Amygdala (tissue), 56 donors: Measurements from ENCODE around the gene GARIN5A.

Source experiments
- DNase-seq, 56 donors: peaks; one replicate each; lab custom pipeline; 2025; lab: John Stamatoyannopoulos, UW

The GARIN5A gene

GRCh38 chr19:50420127-50420526 is 56.5 kb downstream of the GARIN5A start:
- DNase-seq: no peak

DNA sequence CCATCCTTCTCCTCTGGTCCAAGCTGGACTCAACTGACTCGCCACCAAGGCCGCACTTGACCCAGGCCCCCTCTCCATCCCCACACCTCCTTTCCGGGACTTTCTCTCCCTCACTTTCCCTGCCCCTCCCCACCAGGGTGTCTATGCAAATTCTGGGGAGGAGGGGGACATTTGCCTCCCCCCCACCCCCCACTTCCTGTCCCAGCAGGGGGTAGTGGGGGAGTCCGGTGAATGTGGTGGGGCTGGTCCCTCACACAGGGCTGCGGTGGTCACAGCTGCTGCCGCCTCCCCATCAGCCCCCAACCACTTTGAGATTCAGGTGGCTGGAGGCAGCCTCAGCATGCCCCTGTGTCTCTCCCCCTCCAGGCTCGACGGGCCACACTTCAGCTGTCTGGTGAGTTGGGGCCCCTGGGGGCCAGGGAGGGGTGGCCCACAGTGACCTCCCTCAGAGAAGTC is 57.0 kb downstream of the GARIN5A start:
- DNase-seq: no peak

- no peak for DNase-seq
Measured at GRCh38 chr19:50419022-50419579, 57.5 kb downstream of the GARIN5A start.

DNA sequence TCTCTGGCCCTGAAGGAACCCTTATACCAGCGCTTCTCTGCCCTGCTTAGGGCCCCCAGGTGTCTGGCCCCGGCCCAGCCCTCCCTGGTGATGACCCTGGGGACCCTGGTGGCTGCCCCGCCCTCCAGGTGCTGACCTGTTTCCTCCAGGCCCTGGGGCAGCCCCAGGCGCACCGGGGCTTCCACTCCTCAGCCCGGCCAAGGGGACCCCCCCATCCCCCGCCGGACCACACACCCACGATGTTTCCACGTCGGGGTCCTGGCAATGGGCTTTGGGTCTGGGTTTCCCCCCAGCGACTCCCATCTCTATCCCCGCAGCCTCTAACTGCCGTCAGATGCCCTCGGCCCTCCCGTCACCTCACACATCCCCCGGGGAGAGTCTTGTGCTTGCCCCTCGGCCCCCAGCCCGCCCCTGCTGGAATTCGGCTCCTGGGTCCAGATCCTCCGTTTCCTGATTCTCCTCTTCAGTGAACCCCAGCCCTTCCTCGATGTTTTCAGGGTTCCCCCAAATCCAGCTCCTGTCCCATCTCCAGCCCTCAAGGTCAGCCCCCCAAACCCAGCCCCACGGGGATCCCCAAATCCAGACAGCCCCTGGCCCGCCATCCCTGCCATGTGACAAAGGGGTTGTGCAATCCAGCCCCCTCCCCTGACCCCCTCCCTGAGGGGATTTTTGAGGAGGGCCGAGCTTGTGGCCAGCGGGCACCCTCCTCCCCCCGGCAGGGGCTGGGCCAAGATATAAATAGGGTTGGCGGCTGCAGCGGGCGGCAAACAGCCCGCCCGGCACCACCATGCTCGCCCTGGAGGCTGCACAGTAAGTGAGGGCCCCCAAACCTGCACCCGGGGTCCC is 58.2 kb downstream of the GARIN5A start, which contains the start of gene SPIB:
Gene SPIB (plus strand): TSS at position 763 of the 846 bp plus-strand sequence. CDS start 25 bp downstream, at position 788.
- no peak for DNase-seq

- no peak for DNase-seq
Measured at GRCh38 chr19:50417111-50418081, 59.3 kb downstream of the GARIN5A start.
